Neural cell (in vitro differentiated cells): Measurements from ENCODE around the gene PLEKHO2. TPM values are rescaled to one million over a fixed set of nuclear protein-coding genes. Genes with fewer than 3 reads are reported as not detected.

Experiments used
- H2AFZ ChIP-seq: fragments of 200-600, 300-800 bp; sonication (generic), shearing (Covaris generic); 2 replicates; pipeline ENCODE4 v1.6.0; 2014; ENCODE audit warnings: low read depth, mild to moderate bottlenecking, antibody characterized with exemption, low read length, moderate library complexity
- H3F3A ChIP-seq: fragments of 200-600 bp; shearing (Covaris generic); 2 replicates; pipeline ENCODE4 v1.6.1; 2016; ENCODE audit warnings: mild to moderate bottlenecking, moderate library complexity, mixed read lengths, antibody characterized with exemption, low read length; ENCODE audit not compliant: insufficient read depth, poor library complexity, severe bottlenecking
- H3K27ac ChIP-seq: fragments of 200-600, 300-800 bp; sonication (generic), shearing (Covaris generic); 2 replicates; pipeline ENCODE4 v1.5.1; 2014; ENCODE audit warnings: mild to moderate bottlenecking, low read length, moderate library complexity
- H3K27me3 ChIP-seq: fragments of 300-800, 200-600 bp; sonication (generic), shearing (Covaris generic); 2 replicates; pipeline ENCODE4 v1.6.0; 2014; ENCODE audit warnings: mild to moderate bottlenecking, low read depth, low read length, moderate library complexity; ENCODE audit not compliant: insufficient read depth
- H3K36me3 ChIP-seq: fragments of 300-800, 200-600 bp; sonication (generic), shearing (Covaris generic); 2 replicates; pipeline ENCODE4 v1.5.1; 2014; ENCODE audit warnings: mild to moderate bottlenecking, antibody characterized with exemption, low read length, moderate library complexity; ENCODE audit not compliant: insufficient read depth
- H3K4me2 ChIP-seq: fragments of 300-800, 200-600 bp; sonication (generic), shearing (Covaris generic); 2 replicates; pipeline ENCODE4 v1.6.0; 2014; ENCODE audit warnings: mild to moderate bottlenecking, low read length
- H3K4me3 ChIP-seq: fragments of 300-800, 200-600 bp; sonication (generic), shearing (Covaris generic); 2 replicates; pipeline ENCODE4 v1.5.1; 2014; ENCODE audit warnings: mild to moderate bottlenecking, low read length, moderate library complexity
- H3K79me2 ChIP-seq: fragments of 200-600 bp; shearing (Covaris generic); replicated peaks from 2 replicates; pipeline ENCODE4 v1.6.0; 2014; ENCODE audit warnings: mild to moderate bottlenecking, low read length, moderate library complexity; ENCODE audit not compliant: insufficient read depth
- H3K9ac ChIP-seq: fragments of 300-800, 200-600 bp; sonication (generic), shearing (Covaris generic); 2 replicates; pipeline ENCODE4 v1.6.1; 2016; ENCODE audit warnings: mild to moderate bottlenecking, low read length, mixed read lengths
- H3K9me2 ChIP-seq: fragments of 200-600 bp; shearing (Covaris generic); 2 replicates; pipeline ENCODE4 v1.6.1; 2016; ENCODE audit warnings: mild to moderate bottlenecking, low read length, mixed read lengths; ENCODE audit not compliant: insufficient read depth
- H3K9me3 ChIP-seq: fragments of 200-600, 300-800 bp; sonication (generic), shearing (Covaris generic); 2 replicates; pipeline ENCODE4 v1.6.1; 2016; ENCODE audit warnings: mild to moderate bottlenecking, mixed run types, low read length, moderate library complexity, mixed read lengths
- H4K20me1 ChIP-seq: fragments of 200-600 bp; shearing (Covaris generic); 2 replicates; pipeline ENCODE4 v1.6.1; 2016; ENCODE audit warnings: mild to moderate bottlenecking, mixed run types; ENCODE audit not compliant: insufficient read depth
- EP300 ChIP-seq: fragments of 450-650 bp; conservative IDR thresholded peaks from 2 replicates; pipeline ENCODE4 v1.6.1; 2014; ENCODE audit warnings: antibody characterized with exemption, mild to moderate bottlenecking, moderate library complexity; ENCODE audit not compliant: poor library complexity, severe bottlenecking
- EZH2 ChIP-seq: fragments of 200-600, 300-800 bp; shearing (Covaris generic), sonication (generic); IDR thresholded peaks from 2 replicates; pipeline ENCODE4 v1.6.1; 2014; ENCODE audit warnings: antibody characterized with exemption, low read length, borderline replicate concordance, mild to moderate bottlenecking; ENCODE audit not compliant: insufficient read depth, poor library complexity, severe bottlenecking
- MXI1 ChIP-seq: fragments of 450-650 bp; conservative IDR thresholded peaks from 2 replicates; pipeline ENCODE4 v1.6.1; 2014; ENCODE audit warnings: antibody characterized with exemption, mild to moderate bottlenecking; ENCODE audit not compliant: poor library complexity, severe bottlenecking
- POLR2AphosphoS5 ChIP-seq: IDR thresholded peaks from 2 replicates; pipeline ENCODE4 v1.6.1; 2012
- RAD21 ChIP-seq: fragments of 450-650 bp; conservative IDR thresholded peaks from 2 replicates; pipeline ENCODE4 v1.6.1; 2014; ENCODE audit warnings: antibody characterized with exemption, mild to moderate bottlenecking, moderate library complexity
- SMC3 ChIP-seq: fragments of 450-650 bp; conservative IDR thresholded peaks from 2 replicates; pipeline ENCODE4 v1.6.1; 2014; ENCODE audit warnings: antibody characterized with exemption, mild to moderate bottlenecking, moderate library complexity; ENCODE audit not compliant: poor library complexity
- TAF1 ChIP-seq: IDR thresholded peaks from 2 replicates; pipeline ENCODE4 v1.6.1; 2012; ENCODE audit warnings: low read depth
- polyA plus RNA-seq: library from polyadenylated mRNA; depleted of rRNA; stranded (reverse); fragments of >200 nt; gene quantifications from 2 replicates; pipeline ENCODE4 v1.2.3, GENCODE V29; 2014
- TF ChIP-seq, protein P1 (sequence below): IDR thresholded peaks from 2 replicates; pipeline ENCODE4 v1.6.1; 2012; ENCODE audit warnings: borderline replicate concordance
- TF ChIP-seq, protein P2 (sequence below): fragments of 450-650 bp; IDR thresholded peaks from 2 replicates; pipeline ENCODE4 v1.5.1; 2014; ENCODE audit warnings: antibody characterized with exemption, mild to moderate bottlenecking, moderate library complexity; ENCODE audit not compliant: poor library complexity, severe bottlenecking

The PLEKHO2 gene
- polyA plus RNA-seq, 1 donor from 2014 or later: 1.3 TPM

DNA sequence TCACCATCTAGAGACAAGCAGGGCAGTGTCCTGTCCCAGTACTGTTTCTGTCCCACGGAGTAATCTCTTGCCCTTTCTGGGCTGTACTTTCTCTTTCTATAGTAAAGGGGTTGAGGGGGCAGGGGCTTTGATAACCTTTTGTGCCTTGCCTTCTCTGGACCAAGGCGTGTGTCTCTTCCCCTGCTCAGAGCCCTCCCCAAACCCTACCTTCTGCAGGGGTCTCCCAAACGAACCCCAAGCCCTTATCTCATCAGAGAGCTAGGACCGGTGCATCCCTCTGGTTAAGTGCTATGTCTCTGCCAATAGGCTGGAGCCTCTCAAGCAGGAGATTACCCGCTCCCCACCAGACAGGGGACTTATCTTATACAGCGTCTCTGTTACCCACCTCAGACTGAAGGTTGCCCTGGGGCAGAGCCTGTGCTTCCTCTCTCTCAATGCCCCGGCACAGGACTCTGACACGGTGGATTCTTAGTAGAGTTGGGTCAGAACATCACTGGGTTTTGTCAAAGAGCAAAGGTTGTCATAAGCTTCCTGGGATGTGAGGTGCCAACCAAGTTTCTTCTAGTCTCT, 2.9 kb downstream of the PLEKHO2 start:
- H3K79me2 ChIP-seq: no peaks in the 10 kb centered on the region
- H3K4me2 ChIP-seq: no peak overlapping the region
- H4K20me1 ChIP-seq: no peaks in the 10 kb centered on the region
- TF ChIP-seq EZH2: no peak
- TF ChIP-seq, protein P1, sequence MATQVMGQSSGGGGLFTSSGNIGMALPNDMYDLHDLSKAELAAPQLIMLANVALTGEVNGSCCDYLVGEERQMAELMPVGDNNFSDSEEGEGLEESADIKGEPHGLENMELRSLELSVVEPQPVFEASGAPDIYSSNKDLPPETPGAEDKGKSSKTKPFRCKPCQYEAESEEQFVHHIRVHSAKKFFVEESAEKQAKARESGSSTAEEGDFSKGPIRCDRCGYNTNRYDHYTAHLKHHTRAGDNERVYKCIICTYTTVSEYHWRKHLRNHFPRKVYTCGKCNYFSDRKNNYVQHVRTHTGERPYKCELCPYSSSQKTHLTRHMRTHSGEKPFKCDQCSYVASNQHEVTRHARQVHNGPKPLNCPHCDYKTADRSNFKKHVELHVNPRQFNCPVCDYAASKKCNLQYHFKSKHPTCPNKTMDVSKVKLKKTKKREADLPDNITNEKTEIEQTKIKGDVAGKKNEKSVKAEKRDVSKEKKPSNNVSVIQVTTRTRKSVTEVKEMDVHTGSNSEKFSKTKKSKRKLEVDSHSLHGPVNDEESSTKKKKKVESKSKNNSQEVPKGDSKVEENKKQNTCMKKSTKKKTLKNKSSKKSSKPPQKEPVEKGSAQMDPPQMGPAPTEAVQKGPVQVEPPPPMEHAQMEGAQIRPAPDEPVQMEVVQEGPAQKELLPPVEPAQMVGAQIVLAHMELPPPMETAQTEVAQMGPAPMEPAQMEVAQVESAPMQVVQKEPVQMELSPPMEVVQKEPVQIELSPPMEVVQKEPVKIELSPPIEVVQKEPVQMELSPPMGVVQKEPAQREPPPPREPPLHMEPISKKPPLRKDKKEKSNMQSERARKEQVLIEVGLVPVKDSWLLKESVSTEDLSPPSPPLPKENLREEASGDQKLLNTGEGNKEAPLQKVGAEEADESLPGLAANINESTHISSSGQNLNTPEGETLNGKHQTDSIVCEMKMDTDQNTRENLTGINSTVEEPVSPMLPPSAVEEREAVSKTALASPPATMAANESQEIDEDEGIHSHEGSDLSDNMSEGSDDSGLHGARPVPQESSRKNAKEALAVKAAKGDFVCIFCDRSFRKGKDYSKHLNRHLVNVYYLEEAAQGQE: no peak
- no peak for TF ChIP-seq EP300
- TF ChIP-seq POLR2AphosphoS5: no peak
- no peak for TF ChIP-seq MXI1
- TF ChIP-seq, protein P2, sequence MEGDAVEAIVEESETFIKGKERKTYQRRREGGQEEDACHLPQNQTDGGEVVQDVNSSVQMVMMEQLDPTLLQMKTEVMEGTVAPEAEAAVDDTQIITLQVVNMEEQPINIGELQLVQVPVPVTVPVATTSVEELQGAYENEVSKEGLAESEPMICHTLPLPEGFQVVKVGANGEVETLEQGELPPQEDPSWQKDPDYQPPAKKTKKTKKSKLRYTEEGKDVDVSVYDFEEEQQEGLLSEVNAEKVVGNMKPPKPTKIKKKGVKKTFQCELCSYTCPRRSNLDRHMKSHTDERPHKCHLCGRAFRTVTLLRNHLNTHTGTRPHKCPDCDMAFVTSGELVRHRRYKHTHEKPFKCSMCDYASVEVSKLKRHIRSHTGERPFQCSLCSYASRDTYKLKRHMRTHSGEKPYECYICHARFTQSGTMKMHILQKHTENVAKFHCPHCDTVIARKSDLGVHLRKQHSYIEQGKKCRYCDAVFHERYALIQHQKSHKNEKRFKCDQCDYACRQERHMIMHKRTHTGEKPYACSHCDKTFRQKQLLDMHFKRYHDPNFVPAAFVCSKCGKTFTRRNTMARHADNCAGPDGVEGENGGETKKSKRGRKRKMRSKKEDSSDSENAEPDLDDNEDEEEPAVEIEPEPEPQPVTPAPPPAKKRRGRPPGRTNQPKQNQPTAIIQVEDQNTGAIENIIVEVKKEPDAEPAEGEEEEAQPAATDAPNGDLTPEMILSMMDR: no peak
- TF ChIP-seq TAF1: no peak
- TF ChIP-seq SMC3: no peak
- no peak for TF ChIP-seq RAD21
- H3K27ac ChIP-seq: no peak overlapping the region
- no peak overlapping the region for H2AFZ ChIP-seq
- H3K4me3 ChIP-seq: no peak overlapping the region
- no peaks in the 10 kb centered on the region for H3K9me2 ChIP-seq
- no peaks in the 10 kb centered on the region for H3K27me3 ChIP-seq
- H3K9ac ChIP-seq: no peak overlapping the region
- no peaks in the 10 kb centered on the region for H3F3A ChIP-seq
- H3K9me3 ChIP-seq: no peaks in the 10 kb centered on the region
- no peaks in the 10 kb centered on the region for H3K36me3 ChIP-seq

DNA sequence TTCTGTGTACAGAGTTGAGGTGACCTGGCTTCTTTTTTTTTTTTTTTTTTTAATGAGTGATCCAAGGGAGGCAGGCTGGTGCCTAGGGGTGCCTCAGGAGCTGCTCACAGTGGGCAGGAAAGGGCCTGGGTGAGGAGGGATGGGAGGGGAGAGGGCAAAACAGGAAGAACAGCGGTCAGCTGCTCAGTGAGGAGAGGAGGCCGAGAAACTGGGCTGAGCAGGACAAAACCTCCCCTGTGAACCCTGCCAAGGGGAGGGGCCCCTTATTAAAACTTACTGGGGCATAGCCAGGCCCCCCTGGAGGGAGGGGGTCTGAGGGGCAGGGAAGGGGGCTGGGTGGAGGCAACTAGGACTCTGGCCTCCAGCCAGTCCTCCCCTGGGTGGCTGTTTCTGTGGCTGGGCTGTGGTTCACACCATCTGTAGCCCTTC, 3.5 kb downstream of the PLEKHO2 start:
- TF ChIP-seq TAF1 (no peak), EP300 (no peak), SMC3 (no peak)
- no peaks in the 10 kb centered on the region for H3K36me3 ChIP-seq
- no peaks in the 10 kb centered on the region for H3K9me2 ChIP-seq
- H3K9ac ChIP-seq: no peak overlapping the region
- H3F3A ChIP-seq: no peaks in the 10 kb centered on the region
- H4K20me1 ChIP-seq: no peaks in the 10 kb centered on the region
- H2AFZ ChIP-seq: no peak overlapping the region
- H3K27me3 ChIP-seq: no peaks in the 10 kb centered on the region
- H3K79me2 ChIP-seq: no peaks in the 10 kb centered on the region
- H3K4me3 ChIP-seq: no peak overlapping the region
- no peaks in the 10 kb centered on the region for H3K9me3 ChIP-seq
- H3K4me2 ChIP-seq: no peak overlapping the region
- H3K27ac ChIP-seq: no peak overlapping the region
